COLO668 (cell line): ENCODE results near the gene PET100.
"Not testable (repeated sequence)": the region's sequence is repeated elsewhere in the genome, so short reads cannot be mapped to it uniquely, and the experiment has no call there.

Experiments used
- DNase-seq: peaks from one replicate; lab custom pipeline; 2025; ENCODE audit not compliant: unreplicated experiment; lab: John Stamatoyannopoulos, UW

The PET100 gene

DNA sequence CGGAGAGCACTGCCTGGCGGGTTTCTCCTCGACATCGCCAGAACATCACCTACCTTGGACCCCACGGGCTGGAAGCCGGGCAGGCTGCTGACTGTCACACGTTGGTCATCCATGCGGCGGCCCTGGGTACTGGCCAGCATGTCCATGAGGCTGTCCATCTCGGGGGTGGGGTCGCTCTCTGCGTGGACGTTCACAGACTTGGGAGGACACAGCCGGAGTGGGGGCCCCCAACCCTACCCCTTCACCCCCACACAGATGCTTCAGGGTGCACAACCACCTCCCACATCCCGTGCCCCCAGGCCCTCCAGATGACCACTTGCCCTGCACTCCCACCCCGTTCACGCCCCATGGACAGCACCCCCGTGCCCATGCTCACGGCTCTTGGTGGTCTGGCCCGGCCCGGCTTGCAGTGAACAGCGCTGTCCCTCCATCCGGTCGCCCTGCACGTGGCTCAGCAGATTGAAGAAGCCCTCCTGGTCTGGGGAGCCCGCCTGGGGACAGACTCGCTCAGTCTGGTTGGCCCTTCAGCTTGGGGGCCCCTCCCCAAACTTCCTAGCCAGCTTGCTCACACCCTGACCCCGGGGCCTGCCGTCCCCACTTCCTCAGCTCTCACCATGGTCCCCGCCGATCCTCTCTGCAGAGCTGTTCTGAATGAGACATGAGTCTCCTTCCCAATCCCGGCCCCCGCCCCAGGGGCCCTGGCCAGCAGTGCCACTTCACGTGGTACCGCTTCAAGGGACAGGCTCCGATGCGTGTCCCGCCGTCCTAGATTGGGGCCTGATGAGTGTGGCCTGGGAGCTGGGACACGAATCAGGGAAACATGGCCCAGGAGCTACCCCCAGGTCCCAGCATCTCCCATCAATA is 3.0 kb downstream of the PET100 start:
- no peak for DNase-seq

DNA sequence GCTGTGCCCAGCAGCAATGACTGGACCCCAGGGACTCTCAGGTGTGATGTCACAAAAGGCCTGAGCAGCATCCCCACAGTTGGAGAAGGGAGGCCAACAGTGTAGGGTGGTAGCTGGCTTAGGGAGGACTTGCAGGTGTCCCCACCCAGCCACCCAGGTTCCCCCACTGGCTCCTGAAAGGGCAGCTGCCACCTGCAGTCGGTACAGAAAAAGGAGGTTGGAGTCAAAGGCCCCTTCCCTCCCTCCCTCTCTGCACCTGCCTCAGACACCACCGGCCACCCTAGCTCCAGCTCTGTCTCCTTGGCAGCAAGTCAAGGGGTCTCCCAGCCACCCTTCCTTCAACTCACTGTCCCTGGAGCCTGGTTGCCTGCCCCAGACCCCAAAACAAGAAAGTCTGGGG is 4.1 kb downstream of the PET100 start, which contains the start of gene PCP2:
PCP2 (minus strand) TSS at position 22 of the 400 bp plus-strand sequence. CDS start 262 bp downstream, outside the sequence.
- peak; percentile 32 for DNase-seq

DNA sequence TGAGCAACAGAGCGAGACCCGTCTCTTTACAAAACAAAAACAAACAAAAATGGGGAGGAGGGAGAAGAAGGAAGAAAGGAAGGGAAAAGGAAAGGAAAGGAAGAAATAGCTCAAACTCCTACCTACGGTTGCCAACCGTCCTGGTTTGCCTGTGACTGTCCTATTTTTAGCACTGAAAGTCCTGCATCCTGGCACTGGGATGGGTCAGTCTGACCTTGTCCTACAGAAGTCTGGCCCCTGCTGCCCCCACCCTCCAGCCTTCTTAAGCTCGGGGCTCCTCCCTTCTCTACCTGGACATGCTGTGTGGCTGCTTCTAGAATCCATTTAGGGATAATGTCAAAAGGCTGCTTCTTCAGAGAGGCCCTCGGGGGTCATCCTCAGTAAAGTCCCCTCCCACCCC is 6.1 kb downstream of the PET100 start:
- no peak for DNase-seq

DNA sequence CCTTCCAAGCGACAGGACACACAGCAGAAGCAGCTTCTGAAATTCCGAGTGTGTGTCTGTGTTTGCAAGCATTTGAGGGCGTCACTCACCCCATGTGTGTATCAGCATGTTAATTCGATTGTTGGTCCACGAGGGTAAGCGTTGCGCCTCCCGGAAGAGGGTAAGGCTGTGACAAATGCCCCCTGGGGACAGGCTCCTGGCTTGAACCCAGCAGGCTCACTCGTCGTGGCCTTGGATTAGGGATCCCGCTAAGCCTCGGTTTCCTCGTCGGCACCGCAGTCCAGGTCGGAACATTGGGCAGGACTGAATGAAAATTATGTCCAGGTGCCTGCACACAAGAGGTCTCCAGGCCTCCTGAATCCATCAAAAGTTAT is 6.7 kb downstream of the PET100 start:
- peak; percentile 21 for DNase-seq

DNA sequence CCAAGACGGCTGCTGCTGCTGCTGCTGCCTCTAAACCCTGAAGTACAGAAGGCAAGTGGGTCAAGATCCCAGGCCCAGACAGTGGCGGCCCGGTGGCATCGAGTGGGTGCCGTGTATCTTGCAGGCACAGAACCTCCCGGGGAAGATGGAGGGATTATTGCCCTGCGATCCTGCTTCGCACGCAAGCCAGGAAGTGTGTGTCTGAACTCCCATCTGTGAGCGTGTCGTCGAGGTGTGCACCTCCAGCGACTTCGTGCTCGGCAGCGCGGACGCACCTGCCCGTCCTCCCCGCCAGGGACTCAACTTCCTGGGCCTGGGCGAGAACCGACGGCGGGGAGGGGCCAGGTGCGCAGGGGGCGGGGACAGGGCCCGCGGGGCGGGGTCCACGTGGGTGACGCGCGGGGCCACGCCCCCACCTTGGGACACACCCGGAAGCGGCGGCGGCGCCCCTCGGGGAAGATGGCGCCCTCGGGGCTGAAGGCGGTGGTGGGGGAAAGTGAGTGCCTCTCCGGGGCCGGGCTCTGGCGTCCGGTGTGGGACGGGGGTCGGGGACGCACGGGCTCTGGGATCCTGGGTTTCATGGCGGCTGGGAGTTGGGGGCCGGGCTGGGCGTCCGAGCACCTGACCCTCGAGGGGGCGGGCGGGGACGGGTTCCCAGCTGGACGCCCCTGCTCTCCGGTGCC is 7.2 kb downstream of the PET100 start, which contains the start of gene STXBP2:
STXBP2 (plus strand) TSS at position 420 of the 683 bp plus-strand sequence; CDS start at position 460, 40 bp downstream.
- DNase-seq, result peak; percentile 94

DNA sequence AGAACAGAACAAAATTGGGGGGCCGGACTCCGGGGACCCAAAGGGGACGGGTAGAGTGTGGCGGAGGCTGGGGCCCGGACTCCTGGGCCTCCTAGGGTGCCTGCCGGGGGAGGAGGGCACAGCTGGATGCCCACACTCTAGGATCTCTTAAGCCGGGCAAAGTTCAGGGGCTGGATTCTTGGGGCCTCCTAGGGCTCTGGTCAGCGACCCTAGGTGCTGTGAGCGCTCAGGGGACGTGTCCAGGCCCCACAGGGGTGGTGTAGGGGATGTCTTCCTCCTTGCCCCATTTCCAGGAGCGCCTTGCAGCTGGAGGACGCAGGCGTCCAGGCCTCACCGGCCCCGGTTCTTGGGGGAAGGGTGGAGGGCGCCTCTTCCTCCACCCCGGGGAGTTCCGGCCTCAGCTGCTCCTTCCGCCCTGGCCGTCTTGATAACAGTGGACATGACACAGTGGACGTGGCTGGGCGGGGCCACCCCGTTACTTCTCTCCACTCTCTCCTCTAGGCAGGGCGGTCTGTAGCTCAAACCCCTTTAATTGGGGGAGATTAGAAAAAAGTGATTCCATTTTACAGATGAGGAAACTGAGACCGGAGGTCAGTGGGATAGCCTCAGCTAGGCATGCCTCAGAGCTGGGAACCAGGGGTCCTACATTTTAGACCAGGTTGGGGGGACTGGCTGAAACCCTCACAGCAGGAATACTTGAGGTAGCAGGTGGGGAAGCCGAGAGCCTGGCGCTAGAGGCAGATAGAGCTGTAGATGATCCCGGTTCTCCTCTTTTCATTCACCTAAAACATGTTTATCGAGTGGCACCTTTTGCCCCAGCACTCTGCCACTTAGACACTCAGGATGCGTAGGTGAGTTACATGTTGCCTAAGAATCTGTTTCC is 8.0 kb downstream of the PET100 start:
- peak; percentile 35 for DNase-seq

DNA sequence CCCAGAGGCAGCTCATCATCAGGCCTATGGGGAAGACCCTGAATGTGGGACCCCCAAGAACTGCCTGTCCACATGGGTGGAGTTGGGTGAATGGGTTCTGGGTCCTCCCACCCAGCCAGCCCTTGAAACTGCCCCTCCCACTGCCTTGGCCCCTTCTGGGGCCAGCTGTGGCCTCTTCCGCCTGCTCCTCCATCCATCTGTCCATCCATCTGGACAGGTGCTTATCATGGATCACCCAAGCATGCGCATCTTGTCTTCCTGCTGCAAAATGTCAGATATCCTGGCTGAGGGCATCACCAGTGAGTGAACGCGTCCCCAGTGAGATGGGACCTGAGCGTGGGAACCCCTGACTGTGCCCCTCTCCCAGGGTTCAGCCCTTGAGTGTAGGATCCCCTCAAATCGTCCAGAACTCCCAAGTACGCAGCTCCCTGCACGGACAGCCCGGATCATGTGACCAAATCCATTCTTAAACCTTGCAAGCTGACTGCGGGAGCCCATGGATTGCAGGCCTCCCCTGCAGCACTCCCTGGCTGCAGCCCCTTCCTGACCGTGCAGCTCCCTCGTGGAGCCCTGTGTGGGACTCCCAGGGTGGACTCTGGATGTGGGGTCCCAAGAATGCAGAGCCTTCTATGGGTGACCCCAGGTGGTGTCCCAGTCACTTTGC is 9.3 kb downstream of the PET100 start:
- no peak for DNase-seq

DNA sequence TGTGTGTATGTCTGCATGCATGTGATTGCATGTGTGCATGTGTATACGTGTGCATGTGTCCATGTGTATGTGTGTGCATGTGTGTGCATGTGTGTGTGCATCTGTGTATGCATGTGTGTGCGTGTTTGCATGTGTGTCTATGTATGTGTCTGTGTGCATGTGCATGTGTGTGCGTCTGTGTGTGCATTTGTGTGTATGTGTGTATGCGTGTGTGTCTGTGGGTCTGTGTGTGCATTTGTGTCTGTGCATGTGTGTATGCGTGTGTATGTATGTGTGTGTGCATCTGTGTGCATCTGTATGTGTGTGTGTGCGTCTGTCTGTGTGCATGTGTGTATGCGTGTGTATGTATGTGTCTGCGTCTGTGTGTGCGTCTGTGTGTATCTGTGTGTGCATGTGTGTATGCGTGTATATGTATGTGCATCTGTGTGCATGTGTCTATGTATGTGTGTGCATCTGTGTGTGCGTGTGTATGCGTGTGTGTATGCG is 10.3 kb downstream of the PET100 start:
- no peak for DNase-seq

DNA sequence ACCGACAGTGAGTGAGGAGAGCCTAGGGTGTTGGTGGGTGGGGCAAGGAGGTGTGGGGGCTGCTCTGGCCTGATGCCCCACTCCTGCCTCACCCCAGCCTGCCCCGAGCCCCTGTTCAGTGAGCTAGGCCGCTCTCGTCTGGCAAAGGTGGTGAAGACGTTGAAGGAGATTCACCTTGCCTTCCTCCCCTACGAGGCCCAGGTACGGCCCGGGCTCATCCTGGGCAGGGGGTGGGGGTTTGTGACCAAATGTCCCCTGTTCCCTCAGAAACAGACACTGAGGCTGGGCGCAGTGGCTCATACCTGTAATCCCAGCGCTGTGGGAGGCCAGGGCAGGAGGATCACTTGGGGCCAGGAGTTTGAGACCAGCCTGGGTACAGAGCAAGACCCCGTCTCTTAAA is 11.2 kb downstream of the PET100 start:
- DNase-seq, result no peak

DNA sequence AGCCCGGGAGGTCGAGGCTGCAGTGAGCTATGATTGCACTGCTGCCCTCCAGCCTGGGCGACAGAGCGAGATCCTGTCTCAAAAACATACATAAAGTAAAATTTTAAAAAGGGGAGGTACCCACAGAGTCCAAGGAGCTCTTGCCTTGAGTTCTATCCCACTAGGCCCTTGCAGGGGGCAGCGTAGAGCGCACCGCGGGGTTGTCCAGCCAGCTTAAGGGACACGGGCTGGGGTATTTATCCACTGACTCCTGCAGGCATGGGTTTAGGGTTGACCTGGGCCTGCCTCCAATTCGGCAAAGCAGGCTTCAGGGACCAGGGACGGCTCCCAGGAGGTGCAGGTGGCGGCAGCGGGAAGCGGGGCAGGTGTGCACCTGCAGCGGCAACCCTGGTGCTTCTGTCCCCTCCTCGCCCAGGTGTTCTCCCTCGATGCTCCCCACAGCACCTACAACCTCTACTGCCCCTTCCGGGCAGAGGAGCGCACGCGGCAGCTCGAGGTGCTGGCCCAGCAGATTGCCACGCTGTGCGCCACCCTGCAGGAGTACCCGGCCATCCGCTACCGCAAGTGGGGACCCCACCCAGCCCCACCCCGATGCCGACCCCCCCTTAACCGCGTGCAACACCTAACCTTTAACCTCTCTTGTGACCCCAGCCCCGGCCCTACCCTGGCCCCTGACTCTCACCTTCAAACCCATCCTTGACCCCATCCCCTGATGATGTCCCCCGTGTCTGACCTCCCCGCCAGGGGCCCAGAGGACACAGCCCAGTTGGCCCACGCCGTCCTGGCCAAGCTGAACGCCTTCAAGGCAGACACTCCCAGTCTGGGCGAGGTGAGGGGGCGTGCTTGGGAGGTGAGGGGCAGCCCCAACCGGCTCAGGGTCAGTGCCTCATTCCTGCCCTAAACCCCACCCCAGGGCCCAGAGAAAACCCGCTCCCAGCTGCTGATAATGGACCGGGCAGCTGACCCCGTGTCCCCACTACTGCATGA is 12.0 kb downstream of the PET100 start:
- no peak for DNase-seq

DNA sequence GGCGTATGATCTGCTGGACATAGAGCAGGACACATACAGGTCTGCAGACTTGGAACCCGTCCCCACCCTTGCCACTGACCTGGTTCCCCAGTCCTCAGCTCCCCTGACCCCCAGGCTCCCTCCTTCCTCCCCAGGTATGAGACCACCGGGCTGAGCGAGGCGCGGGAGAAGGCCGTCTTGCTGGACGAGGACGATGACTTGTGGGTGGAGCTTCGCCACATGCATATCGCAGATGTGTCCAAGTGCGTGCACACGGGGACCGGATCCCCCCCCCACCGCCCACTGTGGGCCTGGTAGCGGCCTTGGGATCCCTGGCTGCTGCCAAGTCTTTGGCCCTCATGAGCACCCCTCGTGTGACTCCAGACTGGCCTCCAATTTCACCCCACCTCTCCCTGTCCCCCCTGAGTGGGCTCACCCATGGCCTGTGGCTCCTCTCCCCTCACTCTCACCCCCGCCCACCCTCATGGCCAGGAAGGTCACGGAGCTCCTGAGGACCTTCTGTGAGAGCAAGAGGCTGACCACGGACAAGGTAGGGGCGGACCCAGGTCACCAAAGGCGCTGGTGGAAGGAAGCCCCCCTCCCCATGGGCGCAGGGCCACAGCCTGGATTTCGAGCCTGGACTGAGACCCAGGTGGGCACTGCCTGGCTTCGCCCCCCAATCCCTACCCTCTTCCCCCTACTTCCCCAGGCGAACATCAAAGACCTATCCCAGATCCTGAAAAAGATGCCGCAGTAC is 12.9 kb downstream of the PET100 start:
- DNase-seq, result no peak

DNA sequence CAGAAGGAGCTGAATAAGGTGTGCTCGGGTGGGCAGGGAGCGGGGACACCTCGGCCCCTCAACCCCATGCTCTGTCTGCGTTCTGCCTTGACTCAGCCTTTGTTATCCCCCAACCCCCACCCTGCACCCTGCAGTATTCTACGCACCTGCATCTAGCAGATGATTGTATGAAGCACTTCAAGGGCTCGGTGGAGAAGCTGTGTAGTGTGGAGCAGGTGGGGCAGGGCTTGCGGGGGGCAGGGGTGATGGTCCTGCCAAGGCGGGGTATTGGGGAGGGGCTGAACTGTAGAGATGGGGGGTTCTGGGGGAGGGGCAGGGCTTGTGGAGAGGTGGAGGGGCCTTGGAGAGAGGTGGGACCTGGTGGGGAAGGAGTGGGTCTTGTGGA is 13.4 kb downstream of the PET100 start:
- no peak for DNase-seq

DNA sequence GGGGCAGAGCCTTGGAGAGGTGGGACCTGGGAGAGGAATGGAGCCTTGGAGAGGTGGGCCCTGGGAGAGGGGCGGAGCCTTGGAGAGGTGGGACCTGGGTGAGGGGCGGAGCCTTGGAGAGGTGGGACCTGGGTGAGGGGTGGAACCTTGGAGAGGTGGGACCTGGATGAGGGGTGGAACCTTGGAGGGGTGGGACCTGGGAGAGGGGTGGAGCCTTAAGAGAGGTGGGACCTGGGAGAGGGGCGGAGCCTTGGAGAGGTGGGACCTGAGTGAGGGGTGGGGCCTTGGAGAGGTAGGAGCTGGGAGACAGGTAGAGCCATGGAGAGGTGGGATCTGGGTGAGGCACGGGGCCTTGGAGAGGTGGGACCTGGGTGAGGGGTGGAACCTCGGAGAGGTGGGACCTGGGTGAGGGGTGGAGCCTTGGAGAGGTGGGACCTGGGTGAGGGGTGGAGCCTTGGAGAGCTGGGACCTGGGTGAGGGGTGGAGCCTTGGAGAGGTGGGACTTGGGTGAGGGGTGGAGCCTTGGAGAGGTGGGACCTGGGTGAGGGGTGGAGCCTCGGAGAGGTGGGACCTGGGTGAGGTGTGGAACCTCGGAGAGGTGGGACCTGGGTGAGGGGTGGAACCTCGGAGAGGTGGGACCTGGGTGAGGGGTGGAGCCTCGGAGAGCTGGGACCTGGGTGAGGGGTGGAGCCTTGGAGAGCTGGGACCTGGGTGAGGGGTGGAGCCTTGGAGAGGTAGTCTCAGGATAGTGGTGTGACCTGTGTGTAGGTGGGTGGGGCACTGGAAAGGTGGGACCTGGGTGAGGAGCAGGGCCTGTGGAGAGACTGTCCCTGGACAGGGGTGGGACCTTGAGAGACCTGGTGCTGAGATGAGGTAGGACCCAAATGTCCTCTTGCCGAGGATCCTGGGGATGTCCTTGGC is 14.3 kb downstream of the PET100 start:
- not testable (repeated sequence) for DNase-seq

DNA sequence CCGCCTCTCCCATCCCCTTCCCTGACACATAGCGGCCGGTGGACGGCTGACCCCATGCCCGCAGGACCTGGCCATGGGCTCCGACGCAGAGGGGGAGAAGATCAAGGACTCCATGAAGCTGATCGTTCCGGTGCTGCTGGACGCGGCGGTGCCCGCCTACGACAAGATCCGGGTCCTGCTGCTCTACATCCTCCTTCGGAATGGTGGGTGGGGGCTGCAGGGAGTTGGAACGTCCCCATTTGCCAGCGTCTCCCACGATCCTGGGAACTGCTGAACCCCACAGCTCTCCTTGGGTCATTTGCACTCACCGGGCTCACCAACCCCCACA is 14.9 kb downstream of the PET100 start:
- DNase-seq, result no peak

DNA sequence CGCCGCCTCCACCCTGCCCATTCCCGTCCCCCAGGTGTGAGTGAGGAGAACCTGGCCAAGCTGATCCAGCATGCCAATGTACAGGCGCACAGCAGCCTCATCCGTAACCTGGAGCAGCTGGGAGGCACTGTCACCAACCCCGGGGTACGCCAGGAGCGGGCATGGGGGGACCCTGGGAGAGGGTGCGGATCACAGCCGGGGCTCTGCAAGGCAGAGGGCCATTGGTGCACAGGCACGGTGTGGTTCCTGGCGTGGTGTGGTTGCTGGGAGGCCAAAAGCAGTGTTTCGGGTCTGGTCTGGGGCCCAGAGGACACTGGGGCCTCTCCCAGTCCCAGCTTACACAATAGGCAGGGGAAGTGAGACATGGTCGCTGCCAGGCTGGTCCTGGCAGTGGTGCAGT is 15.6 kb downstream of the PET100 start:
- DNase-seq, result no peak

DNA sequence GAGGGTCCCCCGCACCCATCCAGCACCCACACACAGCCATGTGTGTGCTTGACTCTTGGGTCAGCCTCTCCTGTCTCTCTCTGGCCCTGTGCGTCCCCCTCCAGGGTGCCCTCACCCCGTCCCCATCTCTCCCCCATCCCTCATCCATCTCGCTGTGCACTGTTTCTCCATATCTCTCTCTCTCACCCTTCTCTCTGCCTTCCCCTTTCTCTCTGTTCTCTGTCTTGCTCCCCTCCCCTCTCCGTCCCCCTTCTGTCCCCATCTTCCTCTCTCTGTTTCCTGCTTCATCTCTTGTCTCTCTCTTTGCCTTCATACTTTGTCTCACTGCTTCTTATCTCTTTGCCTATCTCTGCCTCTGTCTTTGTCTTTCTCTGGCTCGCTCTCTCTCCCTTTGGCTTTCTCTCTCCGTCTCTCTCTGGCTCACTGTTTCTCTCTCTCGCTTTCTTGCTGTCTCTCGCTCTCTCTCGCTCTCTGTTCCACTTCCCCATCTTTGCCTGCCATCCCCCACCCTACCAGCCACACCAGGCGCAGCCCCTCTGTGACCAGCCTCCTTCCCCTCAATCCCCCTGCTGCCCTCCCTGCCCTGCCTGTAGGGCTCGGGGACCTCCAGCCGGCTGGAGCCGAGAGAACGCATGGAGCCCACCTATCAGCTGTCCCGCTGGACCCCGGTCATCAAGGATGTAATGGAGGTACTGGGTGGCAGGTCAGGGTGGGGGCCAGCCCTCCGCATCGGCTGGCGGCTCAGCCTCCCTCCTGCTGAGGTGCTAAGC is 16.2 kb downstream of the PET100 start:
- DNase-seq, result no peak

DNA sequence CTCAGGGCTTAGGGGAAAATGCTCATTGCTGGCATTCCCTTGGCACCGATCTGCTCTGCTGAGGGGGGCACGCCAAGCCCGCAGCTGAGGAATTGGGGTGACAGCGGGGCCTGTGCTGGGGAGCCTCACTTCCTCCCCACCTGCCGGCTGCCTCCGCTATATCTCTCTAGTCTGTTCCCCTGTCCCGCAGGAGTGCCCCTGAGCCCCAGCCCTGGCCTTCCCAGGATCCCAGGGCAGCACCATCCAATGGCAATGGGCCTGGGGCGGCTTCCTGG is 16.8 kb downstream of the PET100 start:
- no peak for DNase-seq
